IMR-90 (cell line): Measurements from ENCODE around the gene ITPRIP. TPM values are rescaled to one million over a fixed set of nuclear protein-coding genes. Genes with fewer than 3 reads are reported as not detected.

Experiments
- ATAC-seq: fragments of 200-7000 bp; cut with Tn5 transposase; 2 replicates; pipeline ENCODE4 v1.9.1; 2020; ENCODE audit warnings: low read depth, mild to moderate bottlenecking, moderate library complexity
- BruUV-seq: library from RNA; stranded (reverse); fragments of 400-500 nt; replicated peaks from 2 replicates; lab custom pipeline; 2021; lab: Mats Ljungman, UMichigan
- CTCF ChIA-PET: fragments of 300-600 bp; formaldehyde crosslinking; extraction: SDS; loops from one replicate; lab custom pipeline; 2021; ENCODE audit warnings: antibody characterized with exemption; lab: Yijun Ruan, JAX
- POLR2A ChIA-PET: fragments of 300-600 bp; sonication (Branson Sonifier 250); formaldehyde crosslinking; loops from one replicate; lab custom pipeline; 2022; ENCODE audit warnings: antibody characterized with exemption; ENCODE audit not compliant: unreplicated experiment; lab: Charles Lee
- DNase-seq: peaks from one replicate; pipeline ENCODE4 v3.0.0; 2013
- H2AFZ ChIP-seq: replicated peaks from 2 replicates; pipeline ENCODE3; 2013; ENCODE audit warnings: low read length, mild to moderate bottlenecking; ENCODE audit not compliant: poor library complexity
- H2AK5ac ChIP-seq: 2 replicates; pipeline ENCODE4 v1.6.1; 2013; ENCODE audit warnings: low read depth, low read length, inconsistent platforms
- H2AK9ac ChIP-seq: replicated peaks from 2 replicates; pipeline ENCODE3; 2013; ENCODE audit warnings: mild to moderate bottlenecking, low read depth, low read length, moderate library complexity; ENCODE audit not compliant: poor library complexity
- H2BK120ac ChIP-seq: 2 replicates; pipeline ENCODE4 v1.6.1; 2013; ENCODE audit warnings: low read depth, low read length, inconsistent platforms
- H2BK15ac ChIP-seq: 3 replicates; pipeline ENCODE4 v1.6.1; 2013; ENCODE audit warnings: low read depth, low read length, inconsistent platforms
- H2BK20ac ChIP-seq: 2 replicates; pipeline ENCODE4 v1.6.1; 2013; ENCODE audit warnings: low read depth, mild to moderate bottlenecking, inconsistent platforms, low read length, moderate library complexity
- H2BK5ac ChIP-seq: 2 replicates; pipeline ENCODE4 v1.6.1; 2013; ENCODE audit warnings: mild to moderate bottlenecking, low read depth, low read length, inconsistent platforms; ENCODE audit not compliant: poor library complexity, severe bottlenecking
- H3K14ac ChIP-seq: replicated peaks from 2 replicates; pipeline ENCODE4 v1.6.1; 2013; ENCODE audit warnings: low read depth, low read length, inconsistent platforms
- H3K18ac ChIP-seq: 2 replicates; pipeline ENCODE4 v1.6.1; 2013; ENCODE audit warnings: low read depth, low read length, control low read depth
- H3K23ac ChIP-seq: 2 replicates; pipeline ENCODE4 v1.6.1; 2013; ENCODE audit warnings: low read depth, low read length, inconsistent platforms
- H3K27ac ChIP-seq: 2 replicates; pipeline ENCODE4 v1.5.1; 2013; ENCODE audit warnings: mild to moderate bottlenecking, control low read depth, low read length; ENCODE audit not compliant: insufficient read depth
- H3K27me3 ChIP-seq: 2 replicates; pipeline ENCODE4 v1.6.1; 2013; ENCODE audit warnings: low read length; ENCODE audit not compliant: control insufficient read depth, insufficient read depth
- H3K36me3 ChIP-seq: 2 replicates; pipeline ENCODE4 v1.6.1; 2013; ENCODE audit warnings: low read length, mixed read lengths; ENCODE audit not compliant: control insufficient read depth, insufficient read depth
- H3K4ac ChIP-seq: 2 replicates; pipeline ENCODE4 v1.6.1; 2013; ENCODE audit warnings: low read depth, low read length, inconsistent platforms
- H3K4me1 ChIP-seq: 2 replicates; pipeline ENCODE4 v1.6.1; 2013; ENCODE audit warnings: low read length, mixed read lengths; ENCODE audit not compliant: control insufficient read depth, insufficient read depth
- H3K4me2 ChIP-seq: 2 replicates; pipeline ENCODE4 v1.6.1; 2013; ENCODE audit warnings: low read depth, mild to moderate bottlenecking, control low read depth, low read length, moderate library complexity
- H3K4me3 ChIP-seq: 2 replicates; pipeline ENCODE4 v1.5.1; 2013; ENCODE audit warnings: low read depth, mild to moderate bottlenecking, control low read depth, low read length, moderate library complexity; ENCODE audit not compliant: insufficient read depth
- H3K56ac ChIP-seq: 2 replicates; pipeline ENCODE4 v1.6.1; 2013; ENCODE audit warnings: low read length, inconsistent platforms; ENCODE audit not compliant: insufficient read depth; ENCODE audit errors: extremely low read depth
- H3K79me1 ChIP-seq, 2 experiments: 2 replicates each; pipeline ENCODE4 v1.6.1; 2013; ENCODE audit warnings: low read length in 2 of 2, inconsistent platforms in 1 of 2, low read depth in 1 of 2
- H3K9ac ChIP-seq: 2 replicates; pipeline ENCODE4 v1.6.1; 2013; ENCODE audit warnings: low read depth, low read length, control low read depth
- H3K9me1 ChIP-seq: 2 replicates; pipeline ENCODE4 v1.6.1; 2013; ENCODE audit warnings: low read length, inconsistent platforms; ENCODE audit not compliant: insufficient read depth
- H3K9me3 ChIP-seq: 2 replicates; pipeline ENCODE4 v1.6.1; 2013; ENCODE audit warnings: low read length; ENCODE audit not compliant: control insufficient read depth, insufficient read depth
- H4K20me1 ChIP-seq: 2 replicates; pipeline ENCODE4 v1.6.1; 2013; ENCODE audit warnings: low read length, inconsistent platforms; ENCODE audit not compliant: insufficient read depth
- H4K5ac ChIP-seq: 2 replicates; pipeline ENCODE4 v1.6.1; 2013; ENCODE audit warnings: mild to moderate bottlenecking, low read depth, low read length, control low read depth
- H4K8ac ChIP-seq, 2 experiments: 2 replicates each; pipeline ENCODE4 v1.6.1; 2013; ENCODE audit warnings: low read depth in 2 of 2, low read length in 2 of 2, control low read depth in 1 of 2, inconsistent platforms in 1 of 2
- H4K91ac ChIP-seq: 2 replicates; pipeline ENCODE4 v1.6.1; 2013; ENCODE audit warnings: low read depth, low read length, inconsistent platforms; ENCODE audit not compliant: insufficient read depth
- CEBPB ChIP-seq: IDR thresholded peaks from 2 replicates; pipeline ENCODE4 v1.6.1; 2012; ENCODE audit warnings: low read depth, low read length, improper control_type of control experiment
- FOS ChIP-seq: fragments of 150-350 bp; IDR thresholded peaks from 2 replicates; pipeline ENCODE4 v1.6.1; 2016; ENCODE audit warnings: low read depth, low read length
- MXI1 ChIP-seq: IDR thresholded peaks from 2 replicates; pipeline ENCODE4 v1.6.1; 2012; ENCODE audit warnings: low read depth, mild to moderate bottlenecking, low read length, moderate library complexity, borderline replicate concordance
- POLR2A ChIP-seq: IDR thresholded peaks from 2 replicates; pipeline ENCODE4 v1.6.1; 2012; ENCODE audit warnings: mild to moderate bottlenecking, low read depth, low read length
- RCOR1 ChIP-seq: IDR thresholded peaks from 2 replicates; pipeline ENCODE4 v1.6.1; 2012; ENCODE audit warnings: mild to moderate bottlenecking, low read length, improper control_type of control experiment; ENCODE audit not compliant: insufficient replicate concordance
- USF2 ChIP-seq: fragments of 150-350 bp; IDR thresholded peaks from 2 replicates; pipeline ENCODE4 v1.6.1; 2017; ENCODE audit warnings: mild to moderate bottlenecking, antibody characterized with exemption, low read length, low read depth
- WGBS, 2 experiments: methylation state at CpG; one replicate each; pipeline versions ENCODE4 v1.1.5 to v1.1.7; 2013; ENCODE audit warnings: missing lambda C conversion rate in 2 of 2; ENCODE audit not compliant: insufficient read length in 1 of 2; ENCODE audit errors: extremely low coverage in 2 of 2; 5-methylcytosine and 5-hydroxymethylcytosine counted together
- dilution Hi-C: fragments of 300-500 bp; cut with HindIII; formaldehyde crosslinking; loops from one replicate; pipeline ENCODE4 v1.14.3; 2018; ENCODE audit warnings: low sequenced_read_pairs; ENCODE audit not compliant: unreplicated experiment
- in situ Hi-C: fragments of 300-500 bp; cut with MboI; formaldehyde crosslinking; loops from 3 replicates; pipeline ENCODE4 v1.14.3; 2019; ENCODE audit warnings: low sequenced_read_pairs, inconsistent platforms, mixed read lengths
- intact Hi-C: fragments of 100-400 bp; cut with micrococcal nuclease; formaldehyde crosslinking; loops from 2 replicates; pipeline ENCODE4 v1.10.0; 2022
- polyA plus RNA-seq, 3 experiments: library from polyadenylated mRNA; depleted of rRNA; stranded (reverse); fragments of >200 nt; gene quantifications; 2 replicates each; pipeline ENCODE4 v1.2.3, GENCODE V29; 2012; ENCODE audit warnings: low replicate concordance in 1 of 3
- total RNA-seq: library from RNA; depleted of rRNA; stranded (reverse); fragments of >200 nt; gene quantifications from 2 replicates; pipeline ENCODE4 v1.2.3, GENCODE V29; 2012
- TF ChIP-seq, protein P1 (sequence below): fragments of 150-350 bp; IDR thresholded peaks from 2 replicates; pipeline ENCODE4 v1.6.1; 2016; ENCODE audit warnings: low read depth, mild to moderate bottlenecking, low read length, moderate library complexity, borderline replicate concordance
- TF ChIP-seq, protein P2 (sequence below): conservative IDR thresholded peaks from 2 replicates; pipeline ENCODE4 v1.5.1; 2012; ENCODE audit warnings: mild to moderate bottlenecking, low read depth, low read length, improper control_type of control experiment

Gene ITPRIP
- total and polyA plus RNA-seq, 2 of the 4 experiments (the other 2 are of a cell fraction), result 7.5 to 31.9 TPM

- dilution Hi-C loops (no loop called here), in situ Hi-C loops (no loop called here), intact Hi-C loops (no loop called here)
- Histone ChIP-seq H3K4me1 (no peaks in the 10 kb centered on the region), H3K14ac (no peak overlapping the region), H3K9me1 (no peaks in the 10 kb centered on the region), H3K23ac (no peak overlapping the region), H3K56ac (no peak overlapping the region), H2BK120ac (no peak overlapping the region), H3K18ac (no peak overlapping the region), H3K79me1 (no peaks in the 10 kb centered on the region), H3K4me3 (no peak overlapping the region), H2BK5ac (no peak overlapping the region), H3K36me3 (no peaks in the 10 kb centered on the region), H4K5ac (no peak overlapping the region), H3K9ac (no peak overlapping the region), H3K27me3 (no peaks in the 10 kb centered on the region; the same call in 1 of the 2 replicates), H4K20me1 (no peaks in the 10 kb centered on the region), H4K8ac (no peak overlapping the region), H3K4me2 (no peak overlapping the region), H3K27ac (no peak overlapping the region), H3K9me3 (no peaks in the 10 kb centered on the region), H2BK15ac (no peak overlapping the region), H2AFZ (no peak overlapping the region), H2AK5ac (no peak overlapping the region), H2AK9ac (no peak overlapping the region), H3K4ac (no peak overlapping the region), H2BK20ac (no peak overlapping the region), H4K91ac (no peak overlapping the region)
- ChIA-PET POLR2A (no interaction called here), CTCF (no interaction called here)
- DNase-seq, result no peak
- TF ChIP-seq, protein P1, sequence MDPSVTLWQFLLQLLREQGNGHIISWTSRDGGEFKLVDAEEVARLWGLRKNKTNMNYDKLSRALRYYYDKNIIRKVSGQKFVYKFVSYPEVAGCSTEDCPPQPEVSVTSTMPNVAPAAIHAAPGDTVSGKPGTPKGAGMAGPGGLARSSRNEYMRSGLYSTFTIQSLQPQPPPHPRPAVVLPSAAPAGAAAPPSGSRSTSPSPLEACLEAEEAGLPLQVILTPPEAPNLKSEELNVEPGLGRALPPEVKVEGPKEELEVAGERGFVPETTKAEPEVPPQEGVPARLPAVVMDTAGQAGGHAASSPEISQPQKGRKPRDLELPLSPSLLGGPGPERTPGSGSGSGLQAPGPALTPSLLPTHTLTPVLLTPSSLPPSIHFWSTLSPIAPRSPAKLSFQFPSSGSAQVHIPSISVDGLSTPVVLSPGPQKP, result no peak
- no peak for TF ChIP-seq POLR2A
- no peak for TF ChIP-seq CEBPB
- no peak for TF ChIP-seq FOS
- TF ChIP-seq, protein P2, sequence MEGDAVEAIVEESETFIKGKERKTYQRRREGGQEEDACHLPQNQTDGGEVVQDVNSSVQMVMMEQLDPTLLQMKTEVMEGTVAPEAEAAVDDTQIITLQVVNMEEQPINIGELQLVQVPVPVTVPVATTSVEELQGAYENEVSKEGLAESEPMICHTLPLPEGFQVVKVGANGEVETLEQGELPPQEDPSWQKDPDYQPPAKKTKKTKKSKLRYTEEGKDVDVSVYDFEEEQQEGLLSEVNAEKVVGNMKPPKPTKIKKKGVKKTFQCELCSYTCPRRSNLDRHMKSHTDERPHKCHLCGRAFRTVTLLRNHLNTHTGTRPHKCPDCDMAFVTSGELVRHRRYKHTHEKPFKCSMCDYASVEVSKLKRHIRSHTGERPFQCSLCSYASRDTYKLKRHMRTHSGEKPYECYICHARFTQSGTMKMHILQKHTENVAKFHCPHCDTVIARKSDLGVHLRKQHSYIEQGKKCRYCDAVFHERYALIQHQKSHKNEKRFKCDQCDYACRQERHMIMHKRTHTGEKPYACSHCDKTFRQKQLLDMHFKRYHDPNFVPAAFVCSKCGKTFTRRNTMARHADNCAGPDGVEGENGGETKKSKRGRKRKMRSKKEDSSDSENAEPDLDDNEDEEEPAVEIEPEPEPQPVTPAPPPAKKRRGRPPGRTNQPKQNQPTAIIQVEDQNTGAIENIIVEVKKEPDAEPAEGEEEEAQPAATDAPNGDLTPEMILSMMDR, result no peak
- TF ChIP-seq USF2, result no peak
- TF ChIP-seq RCOR1, result no peak
- no peak for TF ChIP-seq MXI1
- whole genome bisulfite sequencing, 2 experiments, result no CpG with 5 or more reads among the region's 2 CpGs
- no peak for ATAC-seq
- no TSS peak for BruUV-seq
Observed at GRCh38 chr10:104359811-104360210, 21.5 kb upstream of the ITPRIP start.
